ENCODE results near the gene PTPRM. TPM values are rescaled to one million over a fixed set of nuclear protein-coding genes. Genes with fewer than 3 reads are reported as not detected.

PTPRM gene
- total and polyA plus RNA-seq, 2 donors, result 60.9 to 112 TPM

DNA sequence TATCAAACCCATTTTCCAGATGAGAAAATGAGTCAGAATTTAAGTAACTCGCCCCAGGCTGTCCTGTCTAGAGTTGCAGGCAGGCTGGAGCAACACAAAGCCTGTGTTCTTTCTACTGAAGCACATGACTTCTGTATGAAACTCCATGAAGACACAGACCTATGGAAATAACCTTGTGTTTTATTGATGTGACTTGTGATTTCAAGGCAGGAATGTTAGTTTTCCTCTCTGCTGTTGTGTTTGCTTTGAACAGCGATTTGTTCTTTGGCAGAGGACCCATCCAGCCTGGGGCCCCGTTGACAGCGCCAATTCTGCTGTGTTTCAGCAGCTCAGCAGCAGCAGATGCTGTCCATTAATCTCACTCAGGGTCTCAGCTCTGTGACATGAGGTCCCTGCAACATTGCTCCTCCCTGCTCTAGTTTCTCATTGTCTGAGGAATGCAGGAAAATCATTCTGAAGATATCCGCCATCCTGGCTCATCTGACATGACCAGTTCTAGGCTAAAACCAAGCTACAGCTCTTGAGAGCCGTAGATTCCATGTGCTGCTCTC lies 697.8 kb downstream of the PTPRM start:
- Histone ChIP-seq H3K4me1 (ENCODE audit: insufficient read depth) (no peaks in the 10 kb centered on the region), H3K27ac (ENCODE audit: low read depth) (no peak overlapping the region), H3K36me3 (ENCODE audit: insufficient read depth) (no peaks in the 10 kb centered on the region), H3K4me3 (ENCODE audit: low read depth, low read length) (no peak overlapping the region)
- 59% methylated on average over 6 of the region's 6 CpGs for WGBS
- no peak for DNase-seq (ENCODE audit: extremely low spot score)

DNA sequence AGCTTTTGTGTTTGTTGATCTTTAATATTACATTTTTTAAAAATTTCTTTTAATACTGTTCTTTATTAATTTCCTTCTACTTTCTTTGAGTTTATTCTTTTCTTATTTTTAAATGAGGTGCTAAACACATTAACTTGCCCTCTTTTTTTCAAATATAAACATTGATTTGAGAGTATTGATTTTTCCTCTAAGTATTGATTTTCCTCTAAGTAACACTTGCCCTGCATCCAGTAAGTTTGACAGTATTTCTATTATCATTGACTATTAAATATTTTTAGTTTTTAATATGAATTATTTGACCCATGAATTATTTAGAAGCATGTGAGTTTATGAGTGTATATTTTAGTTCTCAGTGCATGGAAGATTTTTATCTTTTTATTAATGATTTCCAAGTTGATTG lies 705.1 kb downstream of the PTPRM start:
- no peaks in the 10 kb centered on the region for H3K36me3 ChIP-seq (ENCODE audit: insufficient read depth)
- no peak for DNase-seq (ENCODE audit: extremely low spot score)
- no peak overlapping the region for H3K27ac ChIP-seq (ENCODE audit: low read depth)
- no peak overlapping the region for H3K4me3 ChIP-seq (ENCODE audit: low read depth, low read length)
- H3K4me1 ChIP-seq (ENCODE audit: insufficient read depth), result no peaks in the 10 kb centered on the region

GRCh38 chr18:8274370-8274769 lies 707.3 kb downstream of the PTPRM start:
- no peak overlapping the region for H3K27ac ChIP-seq (ENCODE audit: low read depth)
- 94% methylated on average over 1 of the region's 1 CpG for WGBS
- H3K36me3 ChIP-seq (ENCODE audit: insufficient read depth), result no peaks in the 10 kb centered on the region
- H3K4me1 ChIP-seq (ENCODE audit: insufficient read depth), result no peaks in the 10 kb centered on the region
- DNase-seq (ENCODE audit: extremely low spot score), result no peak
- H3K4me3 ChIP-seq (ENCODE audit: low read depth, low read length), result no peak overlapping the region

- Histone ChIP-seq H3K27ac (ENCODE audit: low read depth) (no peak overlapping the region), H3K36me3 (ENCODE audit: insufficient read depth) (no peaks in the 10 kb centered on the region), H3K4me1 (ENCODE audit: insufficient read depth) (no peaks in the 10 kb centered on the region), H3K4me3 (ENCODE audit: low read depth, low read length) (no peak overlapping the region)
- WGBS, result 88% methylated on average over 3 of the region's 3 CpGs
- no peak for DNase-seq (ENCODE audit: extremely low spot score)
Observed at GRCh38 chr18:8276406-8276805, 709.3 kb downstream of the PTPRM start.

DNA sequence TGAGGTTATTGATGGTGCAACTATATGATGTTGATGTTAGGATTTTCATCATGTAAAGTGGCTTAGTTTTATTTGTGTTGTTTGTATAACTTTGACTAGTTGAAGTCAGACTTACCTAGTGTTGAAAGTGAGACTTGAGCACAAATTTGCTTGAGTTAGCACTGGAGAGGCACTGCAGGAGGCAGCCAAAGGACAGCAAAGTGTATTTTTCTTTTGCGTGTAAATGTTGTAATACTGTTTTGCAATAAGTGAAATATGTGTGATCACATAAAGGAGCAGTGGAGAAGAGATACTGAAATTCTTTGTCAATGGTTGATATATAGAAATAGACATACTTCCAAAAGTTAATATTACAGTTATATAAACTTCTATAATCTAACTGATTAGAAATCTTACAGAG lies 710.2 kb downstream of the PTPRM start:
- Histone ChIP-seq H3K36me3 (ENCODE audit: insufficient read depth) (no peaks in the 10 kb centered on the region), H3K27ac (ENCODE audit: low read depth) (no peak overlapping the region), H3K4me3 (ENCODE audit: low read depth, low read length) (no peak overlapping the region), H3K4me1 (ENCODE audit: insufficient read depth) (no peaks in the 10 kb centered on the region)
- 32% methylated on average over 1 of the region's 1 CpG for WGBS
- DNase-seq (ENCODE audit: extremely low spot score), result no peak

DNA sequence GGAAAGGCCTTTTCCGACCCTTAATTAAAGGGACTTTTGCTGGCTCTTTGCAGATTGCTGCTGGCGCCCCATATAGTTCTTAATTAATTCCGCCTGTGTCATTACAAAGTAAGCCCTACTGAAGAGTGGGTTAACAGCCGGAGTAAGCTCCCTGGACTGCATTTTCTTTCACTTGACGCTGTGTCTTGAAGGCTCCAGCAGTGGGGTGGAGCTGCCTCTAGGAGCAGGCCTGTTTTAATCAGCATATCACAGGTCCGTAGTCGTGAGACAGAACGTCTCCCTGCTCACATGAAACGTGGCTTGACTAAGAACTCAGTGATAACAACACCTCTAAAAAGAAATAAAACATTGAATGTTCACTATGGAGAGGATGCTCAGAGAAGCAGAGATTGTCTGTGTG lies 712.2 kb downstream of the PTPRM start:
- Histone ChIP-seq H3K4me1 (ENCODE audit: insufficient read depth) (no peaks in the 10 kb centered on the region), H3K36me3 (ENCODE audit: insufficient read depth) (no peaks in the 10 kb centered on the region), H3K4me3 (ENCODE audit: low read depth, low read length) (no peak overlapping the region), H3K27ac (ENCODE audit: low read depth) (no peak overlapping the region)
- no peak for DNase-seq (ENCODE audit: extremely low spot score)
- 80% methylated on average over 9 of the region's 9 CpGs for WGBS

DNA sequence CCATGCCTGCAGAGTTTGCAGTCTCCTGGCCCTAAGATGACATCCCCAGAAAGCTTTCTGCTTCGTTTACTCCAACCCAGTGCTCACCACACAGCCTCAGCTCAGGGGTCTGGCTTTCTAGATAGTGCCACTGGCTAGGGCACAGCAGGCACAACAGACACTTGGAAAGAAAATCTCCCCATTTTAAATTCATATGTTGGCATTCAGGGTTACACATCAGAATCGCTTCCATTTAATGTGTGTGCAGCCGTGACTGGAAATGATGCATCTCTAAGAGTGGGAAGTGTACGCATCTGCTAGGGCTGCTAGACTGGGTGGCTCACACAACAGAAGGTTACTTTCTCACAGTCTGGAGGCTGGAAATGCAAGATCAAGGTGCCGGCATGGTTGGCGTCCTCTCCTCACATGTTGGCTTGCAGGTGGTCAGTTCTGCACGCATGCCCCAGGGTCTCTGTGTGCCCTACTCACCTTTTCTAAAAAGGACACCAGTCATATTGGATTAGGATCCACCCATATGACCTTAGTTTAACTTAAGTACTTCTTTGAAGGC lies 712.7 kb downstream of the PTPRM start:
- no peak overlapping the region for H3K27ac ChIP-seq (ENCODE audit: low read depth)
- 92% methylated on average over 7 of the region's 7 CpGs for WGBS
- H3K4me3 ChIP-seq (ENCODE audit: low read depth, low read length), result no peak overlapping the region
- H3K4me1 ChIP-seq (ENCODE audit: insufficient read depth), result no peaks in the 10 kb centered on the region
- no peaks in the 10 kb centered on the region for H3K36me3 ChIP-seq (ENCODE audit: insufficient read depth)
- DNase-seq (ENCODE audit: extremely low spot score), result no peak

DNA sequence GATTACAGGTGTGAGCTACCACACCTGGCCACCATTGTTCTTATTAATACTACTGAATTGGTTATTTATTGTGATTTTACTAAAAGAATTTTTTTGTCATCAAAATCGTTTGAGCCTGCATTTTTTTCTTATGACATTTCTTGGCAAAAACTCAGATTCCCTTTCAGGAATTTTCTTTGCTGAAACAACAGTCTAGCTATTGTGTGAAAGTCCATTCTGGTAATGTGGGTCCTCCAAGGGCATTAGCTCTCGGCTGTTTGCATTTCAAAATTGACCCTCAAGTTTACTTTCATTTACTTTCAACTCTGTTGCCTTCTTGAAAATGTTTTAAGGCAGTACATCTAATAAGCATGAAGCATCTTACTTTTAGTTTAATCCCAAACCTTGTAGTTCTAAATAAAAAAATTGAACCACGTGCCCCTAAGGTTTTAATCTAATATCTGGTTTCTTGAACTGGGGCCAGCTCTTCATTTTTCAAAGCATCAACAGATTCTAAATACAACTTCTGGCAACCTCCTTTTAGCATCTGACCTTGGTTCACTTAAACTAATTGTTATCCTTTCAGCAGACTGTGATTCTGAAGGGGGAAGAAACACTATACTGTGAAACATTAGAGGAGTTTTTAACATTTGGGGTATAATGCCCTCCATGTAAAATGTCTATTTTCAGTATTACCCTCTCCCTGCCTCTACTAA lies 716.9 kb downstream of the PTPRM start:
- WGBS, result 36% methylated on average over 3 of the region's 3 CpGs
- Histone ChIP-seq H3K27ac (ENCODE audit: low read depth) (no peak overlapping the region), H3K4me3 (ENCODE audit: low read depth, low read length) (no peak overlapping the region), H3K4me1 (ENCODE audit: insufficient read depth) (no peaks in the 10 kb centered on the region), H3K36me3 (ENCODE audit: insufficient read depth) (no peaks in the 10 kb centered on the region)
- no peak for DNase-seq (ENCODE audit: extremely low spot score)

DNA sequence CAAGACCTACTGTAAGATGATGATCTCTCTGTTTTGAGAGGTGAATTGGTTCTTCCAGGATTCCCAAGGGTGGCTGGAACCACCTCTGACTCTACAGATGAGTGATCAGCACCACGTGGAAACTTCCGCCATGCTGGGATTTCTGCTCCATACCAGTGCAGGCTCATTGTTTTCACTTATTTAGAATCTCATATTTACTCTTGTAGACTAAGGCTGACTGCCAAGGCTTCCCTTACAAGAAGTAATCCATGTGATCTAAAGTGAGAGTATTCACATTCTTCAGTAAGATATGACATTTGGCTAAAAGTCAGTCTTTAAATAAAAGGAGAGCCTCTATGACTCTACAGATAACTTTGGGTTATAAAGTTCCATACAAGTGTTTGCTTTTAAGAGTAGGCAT lies 719.2 kb downstream of the PTPRM start:
- DNase-seq (ENCODE audit: extremely low spot score), result no peak
- 73% methylated on average over 2 of the region's 2 CpGs for WGBS
- no peaks in the 10 kb centered on the region for H3K4me1 ChIP-seq (ENCODE audit: insufficient read depth)
- no peak overlapping the region for H3K4me3 ChIP-seq (ENCODE audit: low read depth, low read length)
- no peaks in the 10 kb centered on the region for H3K36me3 ChIP-seq (ENCODE audit: insufficient read depth)
- no peak overlapping the region for H3K27ac ChIP-seq (ENCODE audit: low read depth)

DNA sequence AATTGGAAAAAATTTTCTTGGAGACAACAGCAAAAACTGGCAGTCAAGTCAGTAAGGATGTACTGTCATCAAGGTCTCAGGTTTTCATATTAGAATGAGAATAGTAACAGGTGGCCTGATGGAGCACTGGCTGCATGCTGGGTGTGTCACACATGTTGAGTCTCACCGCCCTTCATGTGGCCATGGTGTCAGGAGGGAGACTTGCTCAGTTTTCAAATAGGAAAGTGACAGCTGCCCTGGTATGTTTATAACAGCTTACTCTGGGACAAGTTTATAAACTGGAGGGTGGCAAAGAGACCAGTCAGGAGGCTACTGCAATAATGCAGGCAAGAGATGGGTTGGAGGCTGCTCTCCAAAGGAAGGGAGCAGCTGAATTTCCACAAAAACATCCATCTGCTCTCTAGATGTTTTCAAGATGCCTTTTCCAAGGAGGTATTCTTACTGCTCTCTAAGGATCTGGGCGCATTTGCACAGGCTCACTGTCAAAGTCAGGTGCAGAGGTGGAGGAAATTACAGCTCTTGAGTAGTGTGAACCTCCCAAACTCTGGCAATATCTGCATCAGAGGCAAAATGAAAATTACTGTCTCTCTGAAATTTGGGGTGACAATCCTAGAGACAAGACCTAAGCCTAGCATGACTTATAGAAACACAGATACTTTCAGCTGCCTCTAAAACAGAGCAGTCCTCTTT lies 720.2 kb downstream of the PTPRM start:
- Histone ChIP-seq H3K4me1 (ENCODE audit: insufficient read depth) (no peaks in the 10 kb centered on the region), H3K27ac (ENCODE audit: low read depth) (no peak overlapping the region), H3K4me3 (ENCODE audit: low read depth, low read length) (no peak overlapping the region), H3K36me3 (ENCODE audit: insufficient read depth) (no peaks in the 10 kb centered on the region)
- 98% methylated on average over 2 of the region's 2 CpGs for WGBS
- DNase-seq (ENCODE audit: extremely low spot score), result no peak

DNA sequence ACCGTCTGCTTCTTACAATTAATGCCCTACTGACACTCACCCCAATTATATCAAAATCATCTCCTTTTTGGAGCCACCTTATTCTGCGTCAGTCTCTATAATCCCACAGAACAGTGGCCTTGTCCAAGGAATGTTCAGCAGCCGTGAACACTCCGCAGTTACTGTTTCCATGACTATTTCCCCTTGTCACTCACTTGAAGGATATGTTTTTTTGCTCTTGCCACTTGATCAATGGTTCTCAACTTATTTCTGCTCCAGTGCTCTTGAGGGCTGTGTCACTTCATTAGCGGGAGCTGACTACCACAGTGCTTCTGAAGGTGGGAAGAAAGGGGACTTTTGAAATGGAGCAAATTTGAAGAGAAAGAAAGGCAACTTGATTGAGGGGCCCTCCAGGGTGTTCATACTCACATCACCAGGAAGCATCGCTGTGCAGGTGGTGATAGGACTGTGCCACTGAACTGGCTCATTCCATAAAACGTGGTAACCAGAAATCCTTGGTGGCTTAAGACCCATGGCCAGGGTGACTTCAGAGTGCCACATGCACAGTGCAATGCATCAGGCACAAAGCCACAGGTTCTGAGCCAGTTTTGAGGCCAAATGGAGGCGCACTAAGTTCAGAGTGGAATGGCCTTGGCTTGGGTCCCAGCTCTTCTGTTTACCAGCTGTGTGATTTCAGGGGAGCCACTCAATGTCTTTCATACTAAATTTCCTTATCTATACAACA lies 721.5 kb downstream of the PTPRM start:
- Histone ChIP-seq H3K4me3 (ENCODE audit: low read depth, low read length) (no peak overlapping the region), H3K36me3 (ENCODE audit: insufficient read depth) (no peaks in the 10 kb centered on the region), H3K27ac (ENCODE audit: low read depth) (no peak overlapping the region), H3K4me1 (ENCODE audit: insufficient read depth) (no peaks in the 10 kb centered on the region)
- no peak for DNase-seq (ENCODE audit: extremely low spot score)
- WGBS, result 92% methylated on average over 8 of the region's 8 CpGs

DNA sequence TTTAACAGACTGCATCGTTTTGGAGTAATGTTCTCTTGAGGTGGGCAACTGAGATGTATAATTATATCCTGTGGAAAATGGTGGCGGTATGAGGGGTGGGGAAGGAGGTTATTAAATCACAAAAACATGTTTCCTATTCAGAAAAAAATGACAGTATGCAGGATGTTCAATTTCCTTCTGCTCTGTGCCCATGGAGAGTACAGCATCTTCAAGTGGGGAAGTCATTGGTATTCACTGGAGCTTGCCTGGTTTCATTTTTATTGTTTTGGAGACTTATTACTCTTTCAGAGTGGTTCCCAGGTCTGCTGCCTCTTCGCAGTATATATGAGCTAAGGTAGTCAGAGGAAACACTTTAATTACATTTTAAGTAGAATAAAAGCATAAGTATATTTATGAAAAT lies 723.3 kb downstream of the PTPRM start:
- Histone ChIP-seq H3K27ac (ENCODE audit: low read depth) (no peak overlapping the region), H3K4me3 (ENCODE audit: low read depth, low read length) (no peak overlapping the region), H3K36me3 (ENCODE audit: insufficient read depth) (no peaks in the 10 kb centered on the region), H3K4me1 (ENCODE audit: insufficient read depth) (no peaks in the 10 kb centered on the region)
- DNase-seq (ENCODE audit: extremely low spot score), result no peak
- WGBS, result 81% methylated on average over 3 of the region's 3 CpGs

DNA sequence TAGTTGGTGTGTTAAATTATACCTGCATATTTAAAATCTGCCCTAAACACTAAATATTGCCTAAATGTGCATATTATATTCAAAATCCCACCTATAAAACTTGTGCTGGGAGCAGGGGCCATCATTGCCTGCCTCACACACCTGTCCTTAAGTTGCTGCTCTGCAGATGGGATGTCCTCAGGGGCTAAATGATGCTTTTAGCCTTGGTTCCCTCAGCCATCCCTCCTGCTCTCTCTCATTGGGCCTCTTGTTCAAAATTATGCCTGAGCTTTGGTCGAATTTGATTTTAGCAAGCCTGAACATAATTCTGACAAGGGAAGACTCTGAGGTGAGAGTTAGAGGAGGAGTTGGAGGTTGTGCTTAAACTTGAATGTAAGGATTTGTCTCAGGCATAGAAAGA lies 723.8 kb downstream of the PTPRM start:
- no peak for DNase-seq (ENCODE audit: extremely low spot score)
- no peaks in the 10 kb centered on the region for H3K36me3 ChIP-seq (ENCODE audit: insufficient read depth)
- no peak overlapping the region for H3K4me3 ChIP-seq (ENCODE audit: low read depth, low read length)
- H3K27ac ChIP-seq (ENCODE audit: low read depth), result no peak overlapping the region
- H3K4me1 ChIP-seq (ENCODE audit: insufficient read depth), result no peaks in the 10 kb centered on the region
- 74% methylated on average over 1 of the region's 1 CpG for WGBS

GRCh38 chr18:8293184-8293583 lies 726.1 kb downstream of the PTPRM start:
- H3K27ac ChIP-seq (ENCODE audit: low read depth), result no peak overlapping the region
- H3K4me1 ChIP-seq (ENCODE audit: insufficient read depth), result no peaks in the 10 kb centered on the region
- peaks cover 2% of the 10 kb centered on the region for H3K36me3 ChIP-seq (ENCODE audit: insufficient read depth)
- WGBS, result 75% methylated on average over 2 of the region's 2 CpGs
- DNase-seq (ENCODE audit: extremely low spot score), result no peak
- no peak overlapping the region for H3K4me3 ChIP-seq (ENCODE audit: low read depth, low read length)

All from urinary bladder (tissue), 4 donors.